ENCODE data around the gene ACTR10. TPM values are rescaled to one million over a fixed set of nuclear protein-coding genes. Genes with fewer than 3 reads are reported as not detected.

Gene ACTR10
- total and polyA plus RNA-seq, 9 of the 15 experiments (the other 6 are each of a cell fraction or from before 2014, with no cell fraction given), result 22.0 to 66.1 (median 34.1) TPM

GRCh38 chr14:58238252-58239243, 38.6 kb downstream of the ACTR10 start (continued):
- TF ChIP-seq CBX2 (IDR thresholded peaks at IDR 0.05; ENCODE audit: insufficient read depth, low read length, poor library complexity, severe bottlenecking), result no peak
- no peak for TF ChIP-seq CBX8 (IDR thresholded peaks at IDR 0.05; ENCODE audit: borderline replicate concordance, extremely low read depth, low read depth, low read length, poor library complexity, severe bottlenecking)
- TF ChIP-seq ZMIZ1 (IDR thresholded peaks at IDR 0.05; ENCODE audit: low read depth in 2 of 2, low read length in 2 of 2), result no peak
- no peak for TF ChIP-seq GTF2B (IDR thresholded peaks at IDR 0.05; ENCODE audit: extremely low read depth, insufficient read length)
- no peak for TF ChIP-seq BRCA1 (IDR thresholded peaks at IDR 0.05)
- no peak for TF ChIP-seq BRCA1 (CRISPR knock-in tag; IDR thresholded peaks at IDR 0.05)
- no peak for TF ChIP-seq ASH1L (IDR thresholded peaks at IDR 0.05; ENCODE audit: borderline replicate concordance, low read depth, partially characterized antibody)
- TF ChIP-seq ZNF280B (CRISPR knock-in tag; IDR thresholded peaks at IDR 0.05), result no peak
- TF ChIP-seq POLR2B (IDR thresholded peaks at IDR 0.05; ENCODE audit: low read depth, partially characterized antibody), result no peak
- TF ChIP-seq NFE2 (IDR thresholded peaks at IDR 0.05; ENCODE audit: low read depth), result no peak; the same call in 1 of the 2 replicates
- no peak for TF ChIP-seq CBFA2T3 (IDR thresholded peaks at IDR 0.05)
- TF ChIP-seq RERE (CRISPR knock-in tag; IDR thresholded peaks at IDR 0.05; ENCODE audit: borderline replicate concordance), result no peak
- no peak for TF ChIP-seq ZNF695 (CRISPR knock-in tag; IDR thresholded peaks at IDR 0.05)
